ENCODE measurements around the gene AFF3. TPM values are rescaled to one million over a fixed set of nuclear protein-coding genes. Genes with fewer than 3 reads are reported as not detected.

The AFF3 gene
- total RNA-seq, 3 donors from 2014 or later (not counting 1 experiment from before 2014, with no cell fraction given): 4.6 to 9.6 (median 5.6) TPM

GRCh38 chr2:99865818-99866676, 276.3 kb downstream of the AFF3 start:
- Histone ChIP-seq H3K4me1 (ENCODE audit: control insufficient read depth, insufficient read depth, low read length) (peaks cover 5% of the 10 kb centered on the region), H3K27ac (ENCODE audit: low read length) (no peak overlapping the region), H3K9me3 (ENCODE audit: control insufficient read depth, insufficient read depth, low read length) (no peaks in the 10 kb centered on the region), H3K4me3 (ENCODE audit: low read length) (no peak overlapping the region), H3K36me3 (ENCODE audit: control insufficient read depth, insufficient read depth, low read length) (no peaks in the 10 kb centered on the region), H3K27me3 (ENCODE audit: control insufficient read depth, insufficient read depth, low read length) (no peaks in the 10 kb centered on the region)
- 76% methylated on average over 9 of the region's 9 CpGs for WGBS (ENCODE audit: insufficient coverage)
- no peak overlapping the region for H3K4me3 Mint-ChIP-seq
- H3K36me3 Mint-ChIP-seq: no peaks in the 10 kb centered on the region
- DNase-seq: no peak
- intact Hi-C loops (cut with micrococcal nuclease): no loop called here
- no peak for TF ChIP-seq CTCF (IDR thresholded peaks at IDR 0.05)
- ATAC-seq: no peak
- no peak overlapping the region for H3K27ac Mint-ChIP-seq
- H3K4me1 Mint-ChIP-seq: peaks cover 0 to 7% of the 10 kb centered on the region in 2 donors
- no peaks in the 10 kb centered on the region for H3K27me3 Mint-ChIP-seq (ENCODE audit: low read depth in 2 of 2)
- H3K9me3 Mint-ChIP-seq: no peaks in the 10 kb centered on the region

GRCh38 chr2:99864561-99865553, 277.5 kb downstream of the AFF3 start:
- no peak for TF ChIP-seq CTCF (IDR thresholded peaks at IDR 0.05)
- H3K27ac Mint-ChIP-seq: no peak overlapping the region
- 81% methylated on average over 10 of the region's 10 CpGs for WGBS (ENCODE audit: insufficient coverage)
- no peaks in the 10 kb centered on the region for H3K27me3 ChIP-seq (ENCODE audit: control insufficient read depth, insufficient read depth, low read length)
- DNase-seq: no peak
- H3K27ac ChIP-seq (ENCODE audit: low read length): no peak overlapping the region
- no peaks in the 10 kb centered on the region for H3K9me3 Mint-ChIP-seq
- intact Hi-C loops (cut with micrococcal nuclease): no loop called here
- H3K27me3 Mint-ChIP-seq (ENCODE audit: low read depth in 2 of 2): no peaks in the 10 kb centered on the region
- no peaks in the 10 kb centered on the region for H3K9me3 ChIP-seq (ENCODE audit: control insufficient read depth, insufficient read depth, low read length)
- no peak overlapping the region for H3K4me3 Mint-ChIP-seq
- H3K4me3 ChIP-seq (ENCODE audit: low read length): no peak overlapping the region
- H3K4me1 Mint-ChIP-seq: peaks cover 0 to 7% of the 10 kb centered on the region in 2 donors
- peaks cover 5% of the 10 kb centered on the region for H3K4me1 ChIP-seq (ENCODE audit: control insufficient read depth, insufficient read depth, low read length)
- no peak for ATAC-seq
- no peaks in the 10 kb centered on the region for H3K36me3 Mint-ChIP-seq
- H3K36me3 ChIP-seq (ENCODE audit: control insufficient read depth, insufficient read depth, low read length): no peaks in the 10 kb centered on the region

GRCh38 chr2:99863903-99864270, 278.5 kb downstream of the AFF3 start:
- no peak for TF ChIP-seq CTCF (IDR thresholded peaks at IDR 0.05)
- no peaks in the 10 kb centered on the region for H3K9me3 Mint-ChIP-seq
- intact Hi-C loops (cut with micrococcal nuclease): no loop called here

More at GRCh38 chr2:99863903-99864270, 278.5 kb downstream of the AFF3 start:
- no peaks in the 10 kb centered on the region for H3K9me3 ChIP-seq (ENCODE audit: control insufficient read depth, insufficient read depth, low read length)
- Mint-ChIP-seq H3K4me1 (peaks cover 0 to 7% of the 10 kb centered on the region in 2 donors), H3K27ac (no peak overlapping the region), H3K36me3 (no peaks in the 10 kb centered on the region), H3K4me3 (no peak overlapping the region), H3K27me3 (ENCODE audit: low read depth in 2 of 2) (no peaks in the 10 kb centered on the region)
- ATAC-seq (no peak), DNase-seq (no peak)
- no peaks in the 10 kb centered on the region for H3K27me3 ChIP-seq (ENCODE audit: control insufficient read depth, insufficient read depth, low read length)
- 75% methylated on average over 2 of the region's 2 CpGs for WGBS (ENCODE audit: insufficient coverage)
- no peak overlapping the region for H3K4me3 ChIP-seq (ENCODE audit: low read length)
- no peak overlapping the region for H3K27ac ChIP-seq (ENCODE audit: low read length)
- H3K36me3 ChIP-seq (ENCODE audit: control insufficient read depth, insufficient read depth, low read length): no peaks in the 10 kb centered on the region
- H3K4me1 ChIP-seq (ENCODE audit: control insufficient read depth, insufficient read depth, low read length): peaks cover 5% of the 10 kb centered on the region

Measured in natural killer cell (primary cell).